ENCODE data around the gene IGF2BP2.

Gene IGF2BP2

DNA sequence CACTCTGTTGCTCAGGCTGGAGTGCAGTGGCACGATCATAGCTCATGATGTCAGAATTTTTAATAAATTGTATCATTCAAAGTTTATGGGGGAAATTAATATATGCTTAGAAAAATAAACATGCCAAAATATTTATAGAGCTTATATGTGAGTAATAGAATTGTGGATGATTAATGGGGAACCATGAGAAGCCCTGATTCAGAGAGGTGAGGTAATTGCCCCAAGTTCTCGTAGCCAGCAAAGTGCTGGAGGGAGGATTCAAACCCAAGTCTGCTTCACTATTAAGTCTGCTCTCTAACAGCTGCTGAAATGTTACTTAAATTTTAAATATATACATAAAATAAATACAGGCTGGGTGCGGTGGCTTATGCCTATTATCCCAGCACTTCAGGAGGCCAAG lies 26.2 kb upstream of the IGF2BP2 start:
- Histone ChIP-seq H3K27ac (ENCODE audit: poor library complexity, severe bottlenecking) (no peak overlapping the region), H3K27me3 (ENCODE audit: insufficient read depth, poor library complexity, severe bottlenecking) (no peaks in the 10 kb centered on the region), H3K4me3 (ENCODE audit: severe bottlenecking) (no peak overlapping the region), H3K4me1 (ENCODE audit: insufficient read depth, poor library complexity, severe bottlenecking) (peaks cover 4% of the 10 kb centered on the region), H3K9me3 (ENCODE audit: severe bottlenecking) (no peaks in the 10 kb centered on the region), H3K36me3 (ENCODE audit: low read depth) (no peaks in the 10 kb centered on the region)
- ATAC-seq (ENCODE audit: low read depth) (peak; percentile 56; the same call in 1 of the 3 replicates), DNase-seq (ENCODE audit: low spot score) (no peak)
- TF ChIP-seq, protein P1, sequence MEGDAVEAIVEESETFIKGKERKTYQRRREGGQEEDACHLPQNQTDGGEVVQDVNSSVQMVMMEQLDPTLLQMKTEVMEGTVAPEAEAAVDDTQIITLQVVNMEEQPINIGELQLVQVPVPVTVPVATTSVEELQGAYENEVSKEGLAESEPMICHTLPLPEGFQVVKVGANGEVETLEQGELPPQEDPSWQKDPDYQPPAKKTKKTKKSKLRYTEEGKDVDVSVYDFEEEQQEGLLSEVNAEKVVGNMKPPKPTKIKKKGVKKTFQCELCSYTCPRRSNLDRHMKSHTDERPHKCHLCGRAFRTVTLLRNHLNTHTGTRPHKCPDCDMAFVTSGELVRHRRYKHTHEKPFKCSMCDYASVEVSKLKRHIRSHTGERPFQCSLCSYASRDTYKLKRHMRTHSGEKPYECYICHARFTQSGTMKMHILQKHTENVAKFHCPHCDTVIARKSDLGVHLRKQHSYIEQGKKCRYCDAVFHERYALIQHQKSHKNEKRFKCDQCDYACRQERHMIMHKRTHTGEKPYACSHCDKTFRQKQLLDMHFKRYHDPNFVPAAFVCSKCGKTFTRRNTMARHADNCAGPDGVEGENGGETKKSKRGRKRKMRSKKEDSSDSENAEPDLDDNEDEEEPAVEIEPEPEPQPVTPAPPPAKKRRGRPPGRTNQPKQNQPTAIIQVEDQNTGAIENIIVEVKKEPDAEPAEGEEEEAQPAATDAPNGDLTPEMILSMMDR (IDR thresholded peaks at IDR 0.05; ENCODE audit: poor library complexity, severe bottlenecking), result no peak

DNA sequence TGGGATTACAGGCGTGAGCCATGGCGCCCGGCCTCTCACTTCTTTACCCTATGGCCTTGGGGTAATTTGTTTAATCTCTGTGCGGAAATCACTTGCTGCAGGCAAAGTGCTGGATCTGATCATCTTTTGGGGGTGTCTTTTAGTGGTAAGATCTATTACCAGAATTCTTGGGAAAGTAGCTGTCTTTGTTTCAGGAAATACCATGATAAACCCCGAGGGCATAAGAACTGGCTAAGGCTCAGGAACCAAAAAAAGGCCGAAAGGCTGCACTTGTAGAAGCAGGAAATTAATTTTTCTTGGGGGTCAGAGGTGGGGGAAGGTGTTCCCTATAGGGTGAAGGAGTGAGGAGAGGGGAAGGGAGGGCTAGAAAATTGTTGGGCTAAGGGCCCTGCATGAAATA lies 22.7 kb upstream of the IGF2BP2 start:
- TF ChIP-seq, protein P1 (IDR thresholded peaks at IDR 0.05; ENCODE audit: poor library complexity, severe bottlenecking), result no peak
- Histone ChIP-seq H3K27me3 (ENCODE audit: insufficient read depth, poor library complexity, severe bottlenecking) (no peaks in the 10 kb centered on the region), H3K9me3 (ENCODE audit: severe bottlenecking) (no peaks in the 10 kb centered on the region), H3K27ac (ENCODE audit: poor library complexity, severe bottlenecking) (no peak overlapping the region), H3K4me1 (ENCODE audit: insufficient read depth, poor library complexity, severe bottlenecking) (peaks cover 4% of the 10 kb centered on the region), H3K4me3 (ENCODE audit: severe bottlenecking) (no peak overlapping the region), H3K36me3 (ENCODE audit: low read depth) (no peaks in the 10 kb centered on the region)
- DNase-seq (ENCODE audit: low spot score), result no peak
- no peak for ATAC-seq (ENCODE audit: low read depth)

DNA sequence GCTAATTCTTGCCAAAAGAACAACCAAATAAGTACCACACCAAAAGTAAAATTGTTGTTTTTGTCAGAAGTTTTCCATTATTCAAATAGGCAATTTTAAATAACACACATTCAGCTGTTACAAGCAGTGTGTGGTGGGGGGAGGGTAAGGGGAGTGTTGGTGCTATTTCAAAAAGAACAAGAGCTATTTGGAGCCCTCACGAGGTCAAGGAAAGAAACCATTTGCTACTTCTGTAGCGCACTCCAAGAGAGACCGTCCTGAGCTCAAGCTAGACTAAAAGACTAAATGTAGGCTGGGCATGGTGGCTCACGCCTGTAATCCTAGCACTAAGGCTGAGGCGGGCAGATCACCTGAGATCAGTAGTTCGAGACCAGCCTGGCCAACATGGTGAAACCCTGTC lies 21.2 kb upstream of the IGF2BP2 start:
- ATAC-seq (ENCODE audit: low read depth) (no peak), DNase-seq (ENCODE audit: low spot score) (no peak)
- H3K36me3 ChIP-seq (ENCODE audit: low read depth), result no peaks in the 10 kb centered on the region
- TF ChIP-seq, protein P1 (IDR thresholded peaks at IDR 0.05; ENCODE audit: poor library complexity, severe bottlenecking), result no peak
- no peak overlapping the region for H3K27ac ChIP-seq (ENCODE audit: poor library complexity, severe bottlenecking)
- no peaks in the 10 kb centered on the region for H3K27me3 ChIP-seq (ENCODE audit: insufficient read depth, poor library complexity, severe bottlenecking)
- H3K4me3 ChIP-seq (ENCODE audit: severe bottlenecking), result no peak overlapping the region
- H3K9me3 ChIP-seq (ENCODE audit: severe bottlenecking), result no peaks in the 10 kb centered on the region
- peaks cover 4% of the 10 kb centered on the region for H3K4me1 ChIP-seq (ENCODE audit: insufficient read depth, poor library complexity, severe bottlenecking)

DNA sequence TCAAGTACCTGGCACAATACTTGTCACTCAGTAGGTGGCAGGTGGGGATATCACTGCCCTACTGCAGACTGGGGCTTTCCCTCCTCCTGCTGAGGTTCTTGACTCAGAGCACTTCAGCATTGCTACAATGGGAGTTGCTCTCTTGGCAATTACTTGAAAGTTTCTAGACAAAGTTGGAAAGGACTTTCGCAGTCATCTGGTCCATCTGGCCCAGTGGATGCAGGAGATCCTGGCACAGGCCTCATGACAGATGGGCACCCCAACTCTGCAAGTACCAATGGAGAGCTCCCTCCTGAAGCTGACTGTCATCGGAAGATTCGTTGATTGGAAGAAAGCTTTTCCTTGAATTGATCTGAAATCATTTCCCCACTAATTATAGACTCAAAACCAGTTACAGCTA lies 19.2 kb upstream of the IGF2BP2 start:
- no peaks in the 10 kb centered on the region for H3K9me3 ChIP-seq (ENCODE audit: severe bottlenecking)
- TF ChIP-seq, protein P1 (IDR thresholded peaks at IDR 0.05; ENCODE audit: poor library complexity, severe bottlenecking), result no peak
- no peak overlapping the region for H3K27ac ChIP-seq (ENCODE audit: poor library complexity, severe bottlenecking)
- peaks cover 4% of the 10 kb centered on the region for H3K4me1 ChIP-seq (ENCODE audit: insufficient read depth, poor library complexity, severe bottlenecking)
- no peak overlapping the region for H3K4me3 ChIP-seq (ENCODE audit: severe bottlenecking)
- H3K27me3 ChIP-seq (ENCODE audit: insufficient read depth, poor library complexity, severe bottlenecking), result no peaks in the 10 kb centered on the region
- H3K36me3 ChIP-seq (ENCODE audit: low read depth), result no peaks in the 10 kb centered on the region
- ATAC-seq (ENCODE audit: low read depth) (no peak), DNase-seq (ENCODE audit: low spot score) (no peak)

DNA sequence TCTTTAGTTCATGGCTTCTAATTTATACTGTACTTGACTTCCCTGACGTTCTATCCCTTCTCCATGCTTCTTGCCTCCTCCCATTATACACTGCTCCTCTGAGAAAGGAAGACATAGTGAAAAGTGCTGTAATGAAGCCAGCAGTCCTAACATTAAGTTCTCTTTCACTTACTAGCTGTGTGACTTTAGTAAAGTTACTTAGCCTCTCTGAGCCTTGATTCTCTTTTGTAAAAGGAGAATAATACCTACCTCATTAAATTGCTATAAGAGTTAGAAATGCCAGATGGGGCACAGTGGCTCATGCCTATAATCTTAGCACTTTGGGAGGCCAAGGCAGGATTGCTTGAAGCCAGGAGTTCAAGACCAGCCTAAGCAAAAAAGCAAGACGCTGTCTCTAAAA lies 18.8 kb upstream of the IGF2BP2 start:
- ATAC-seq (ENCODE audit: low read depth), result no peak
- Histone ChIP-seq H3K27ac (ENCODE audit: poor library complexity, severe bottlenecking) (no peak overlapping the region), H3K36me3 (ENCODE audit: low read depth) (no peaks in the 10 kb centered on the region), H3K27me3 (ENCODE audit: insufficient read depth, poor library complexity, severe bottlenecking) (no peaks in the 10 kb centered on the region), H3K9me3 (ENCODE audit: severe bottlenecking) (no peaks in the 10 kb centered on the region), H3K4me3 (ENCODE audit: severe bottlenecking) (no peak overlapping the region), H3K4me1 (ENCODE audit: insufficient read depth, poor library complexity, severe bottlenecking) (peaks cover 4% of the 10 kb centered on the region)
- no peak for DNase-seq (ENCODE audit: low spot score)
- TF ChIP-seq, protein P1 (IDR thresholded peaks at IDR 0.05; ENCODE audit: poor library complexity, severe bottlenecking), result no peak

All from RWPE2 (cell line).